H9 (cell line): ENCODE results near the gene PTF1A. TPM values are rescaled to one million over a fixed set of nuclear protein-coding genes. Genes with fewer than 3 reads are reported as not detected.
"Not testable (repeated sequence)": the region's sequence is repeated elsewhere in the genome, so short reads cannot be mapped to it uniquely, and the experiment has no call there.

Experiments
- DNase-seq: peaks from one replicate; pipeline ENCODE4 v3.0.0-alpha.2; 2017
- H2AFZ ChIP-seq: one replicate; pipeline ENCODE4 v1.6.1; 2013; ENCODE audit warnings: mild to moderate bottlenecking, low read length, control low read depth, moderate library complexity
- H2AK5ac ChIP-seq: 2 replicates; pipeline ENCODE4 v1.6.1; 2013; ENCODE audit warnings: low read length, control low read depth, mixed read lengths; ENCODE audit not compliant: insufficient read length
- H2BK120ac ChIP-seq: one replicate; pipeline ENCODE4 v1.6.1; 2013; ENCODE audit warnings: low read depth, mild to moderate bottlenecking, low read length, control low read depth, inconsistent platforms; ENCODE audit not compliant: poor library complexity, severe bottlenecking
- H2BK12ac ChIP-seq: 2 replicates; pipeline ENCODE4 v1.6.1; 2013; ENCODE audit warnings: low read length, control low read depth, mixed read lengths, low read depth; ENCODE audit not compliant: insufficient read length
- H2BK15ac ChIP-seq: 2 replicates; pipeline ENCODE4 v1.6.1; 2013; ENCODE audit warnings: low read depth, low read length, control low read depth
- H2BK20ac ChIP-seq: one replicate; pipeline ENCODE4 v1.6.1; 2013; ENCODE audit warnings: low read depth, mild to moderate bottlenecking, low read length, control low read depth, inconsistent platforms; ENCODE audit not compliant: poor library complexity, severe bottlenecking
- H2BK5ac ChIP-seq: 2 replicates; pipeline ENCODE4 v1.6.1; 2013; ENCODE audit warnings: low read length, control low read depth, mixed read lengths; ENCODE audit not compliant: insufficient read length
- H3K14ac ChIP-seq: 2 replicates; pipeline ENCODE4 v1.6.1; 2013; ENCODE audit warnings: low read length, control low read depth; ENCODE audit not compliant: insufficient read depth
- H3K18ac ChIP-seq: 2 replicates; pipeline ENCODE4 v1.6.1; 2013; ENCODE audit warnings: low read depth, mild to moderate bottlenecking, mixed read lengths, low read length, control low read depth; ENCODE audit not compliant: insufficient read length
- H3K23ac ChIP-seq: 2 replicates; pipeline ENCODE4 v1.6.1; 2013; ENCODE audit warnings: low read length, control low read depth, mixed read lengths, low read depth; ENCODE audit not compliant: insufficient read length
- H3K23me2 ChIP-seq: 2 replicates; pipeline ENCODE4 v1.6.1; 2013; ENCODE audit warnings: low read depth, mild to moderate bottlenecking, mixed read lengths, low read length, control low read depth; ENCODE audit not compliant: insufficient read length, poor library complexity, severe bottlenecking
- H3K27ac ChIP-seq: 2 replicates; pipeline ENCODE4 v1.5.1; 2013; ENCODE audit warnings: low read length, control low read depth, mixed read lengths, low read depth; ENCODE audit not compliant: insufficient read length
- H3K27me3 ChIP-seq: 2 replicates; pipeline ENCODE4 v1.6.1; 2013; ENCODE audit warnings: low read length, control low read depth, inconsistent platforms; ENCODE audit not compliant: insufficient read depth
- H3K4ac ChIP-seq: 2 replicates; pipeline ENCODE4 v1.6.1; 2013; ENCODE audit warnings: low read depth, mild to moderate bottlenecking, control low read depth, inconsistent platforms, low read length, moderate library complexity
- H3K4me1 ChIP-seq: 2 replicates; pipeline ENCODE4 v1.6.1; 2013; ENCODE audit warnings: low read length, control low read depth, inconsistent platforms; ENCODE audit not compliant: insufficient read depth
- H3K4me2 ChIP-seq: 2 replicates; pipeline ENCODE4 v1.6.1; 2013; ENCODE audit warnings: low read length, control low read depth, mixed read lengths; ENCODE audit not compliant: insufficient read length, insufficient read depth
- H3K56ac ChIP-seq: 2 replicates; pipeline ENCODE4 v1.6.1; 2013; ENCODE audit warnings: low read depth, mild to moderate bottlenecking, mixed read lengths, low read length, control low read depth; ENCODE audit not compliant: insufficient read length
- H3K79me1 ChIP-seq: 2 replicates; pipeline ENCODE4 v1.6.1; 2013; ENCODE audit warnings: low read depth, mild to moderate bottlenecking, moderate library complexity, low read length, control low read depth, inconsistent platforms; ENCODE audit not compliant: insufficient read depth, poor library complexity, severe bottlenecking
- H3K79me2 ChIP-seq: 2 replicates; pipeline ENCODE4 v1.6.1; 2013; ENCODE audit warnings: low read length, control low read depth, inconsistent platforms; ENCODE audit not compliant: insufficient read depth
- H3K9ac ChIP-seq: 2 replicates; pipeline ENCODE4 v1.6.1; 2013; ENCODE audit warnings: low read length, control low read depth, mixed read lengths; ENCODE audit not compliant: insufficient read length; ENCODE audit errors: extremely low read depth
- H3K9me3 ChIP-seq: one replicate; pipeline ENCODE4 v1.6.1; 2013; ENCODE audit warnings: low read depth, low read length, inconsistent platforms; ENCODE audit not compliant: control insufficient read depth
- H3T11ph ChIP-seq: one replicate; pipeline ENCODE4 v1.6.1; 2013; ENCODE audit warnings: mild to moderate bottlenecking, low read length, control low read depth, inconsistent platforms
- H4K20me1 ChIP-seq: one replicate; pipeline ENCODE4 v1.6.1; 2013; ENCODE audit not compliant: control insufficient read depth, insufficient read length, insufficient read depth
- H4K5ac ChIP-seq: 2 replicates; pipeline ENCODE4 v1.6.1; 2013; ENCODE audit warnings: low read depth, mild to moderate bottlenecking, mixed read lengths, low read length, control low read depth; ENCODE audit not compliant: insufficient read length
- H4K8ac ChIP-seq: replicated peaks from 2 replicates; pipeline ENCODE4 v1.6.1; 2013; ENCODE audit warnings: low read length, control low read depth, mixed read lengths, low read depth; ENCODE audit not compliant: insufficient read length
- H4K91ac ChIP-seq: 2 replicates; pipeline ENCODE4 v1.6.1; 2013; ENCODE audit warnings: low read depth, mild to moderate bottlenecking, moderate library complexity, mixed read lengths, low read length, control low read depth; ENCODE audit not compliant: insufficient read length
- H3K27ac Mint-ChIP-seq, 3 experiments: 2 replicates in 2 of 3; 3 replicates in 1 of 3; pipeline ENCODE4 v1.8.0; 2020 to 2021; ENCODE audit warnings: mixed read lengths in 3 of 3, mild to moderate bottlenecking in 1 of 3, moderate library complexity in 1 of 3
- H3K27me3 Mint-ChIP-seq: 2 replicates; pipeline ENCODE4 v1.8.0; 2021; ENCODE audit warnings: low read depth, mild to moderate bottlenecking, moderate library complexity, mixed read lengths
- H3K36me3 Mint-ChIP-seq, 3 experiments: 2 replicates in 2 of 3; 3 replicates in 1 of 3; pipeline ENCODE4 v1.8.0; 2020 to 2021; ENCODE audit warnings: low read depth in 3 of 3, mixed read lengths in 3 of 3; ENCODE audit not compliant: insufficient read depth in 1 of 3
- H3K4me1 Mint-ChIP-seq, 2 experiments: 2 replicates each; pipeline ENCODE4 v1.8.0; 2020; ENCODE audit warnings: mixed read lengths in 2 of 2
- H3K4me3 Mint-ChIP-seq, 2 experiments: 2 replicates in 1 of 2; 3 replicates in 1 of 2; pipeline ENCODE4 v1.8.0; 2020 to 2021; ENCODE audit warnings: mild to moderate bottlenecking in 2 of 2, mixed read lengths in 2 of 2, moderate library complexity in 1 of 2
- H3K9me3 Mint-ChIP-seq, 2 experiments: 2 replicates in 1 of 2; 3 replicates in 1 of 2; pipeline ENCODE4 v1.8.0; 2020; ENCODE audit warnings: mild to moderate bottlenecking in 2 of 2, mixed read lengths in 2 of 2, moderate library complexity in 1 of 2
- CTCF ChIP-seq: fragments of 200-600 bp; sonication (generic); conservative IDR thresholded peaks from 3 replicates; pipeline ENCODE4 v1.8.0; 2021; ENCODE audit warnings: antibody characterized with exemption, mild to moderate bottlenecking
- WGBS: extraction: QIAGEN DNeasy Blood & Tissue Kit; methylation state at CpG from one replicate; pipeline ENCODE4 v1.1.7; 2013; ENCODE audit warnings: missing lambda C conversion rate, low lambda C conversion rate, mixed read lengths; ENCODE audit not compliant: insufficient read length; ENCODE audit errors: extremely low coverage; 5-methylcytosine and 5-hydroxymethylcytosine counted together
- total RNA-seq: library from RNA; stranded (reverse); gene quantifications from 2 replicates; pipeline ENCODE4 v1.2.1, GENCODE V29; 2021

The PTF1A gene
- total RNA-seq, 1 experiment from 2014 or later: not detected

GRCh38 chr10:23238015-23238414 is 45.9 kb downstream of the PTF1A start:
- H3K23ac ChIP-seq: no peak overlapping the region
- no peaks in the 10 kb centered on the region for H3K79me1 ChIP-seq
- H4K5ac ChIP-seq: no peak overlapping the region
- H2AFZ ChIP-seq: no peak overlapping the region
- Mint-ChIP-seq H3K4me3 (no peak overlapping the region), H3K27ac (no peak overlapping the region), H3K9me3 (peaks cover 8 to 13% of the 10 kb centered on the region in 2 experiments; a peak in 4 of 5 replicates), H3K36me3 (peaks cover 0 to 8% (median 0%) of the 10 kb centered on the region in 3 experiments; a peak in 2 of 7 replicates), H3K27me3 (no peaks in the 10 kb centered on the region), H3K4me1 (no peaks in the 10 kb centered on the region)
- H4K20me1 ChIP-seq: no peaks in the 10 kb centered on the region
- H3K79me2 ChIP-seq: no peaks in the 10 kb centered on the region
- no peak overlapping the region for H3K9ac ChIP-seq
- H2AK5ac ChIP-seq: no peak overlapping the region
- no peak for TF ChIP-seq CTCF
- H3K14ac ChIP-seq: no peak overlapping the region
- no peak overlapping the region for H4K91ac ChIP-seq
- no peak overlapping the region for H2BK5ac ChIP-seq
- H3T11ph ChIP-seq: no peak overlapping the region
- H3K56ac ChIP-seq: no peak overlapping the region
- no peaks in the 10 kb centered on the region for H3K4me1 ChIP-seq
- H2BK15ac ChIP-seq: no peak overlapping the region
- H3K4ac ChIP-seq: no peak overlapping the region
- no peaks in the 10 kb centered on the region for H3K23me2 ChIP-seq
- H3K27me3 ChIP-seq: no peaks in the 10 kb centered on the region
- no peak overlapping the region for H3K27ac ChIP-seq
- no peaks in the 10 kb centered on the region for H3K9me3 ChIP-seq
- H2BK12ac ChIP-seq: no peak overlapping the region
- H2BK120ac ChIP-seq: no peak overlapping the region
- H3K4me2 ChIP-seq: no peak overlapping the region
- H4K8ac ChIP-seq: no peak overlapping the region
- WGBS: no CpG with 5 or more reads among the region's 3 CpGs
- no peak for DNase-seq
- no peak overlapping the region for H3K18ac ChIP-seq
- H2BK20ac ChIP-seq: no peak overlapping the region

- WGBS: no CpG with 5 or more reads among the region's 1 CpG
- H3K79me1 ChIP-seq, H3K23me2 ChIP-seq, H2AK5ac ChIP-seq, H3K27me3 Mint-ChIP-seq, H3K4ac ChIP-seq, H3K9me3 ChIP-seq, H2BK12ac ChIP-seq, H3K27ac ChIP-seq, H3K4me2 ChIP-seq, H2BK120ac ChIP-seq, H4K91ac ChIP-seq, H3K23ac ChIP-seq, H2BK20ac ChIP-seq, H3K4me1 ChIP-seq, H3K4me3 Mint-ChIP-seq, H3K9ac ChIP-seq, H2BK5ac ChIP-seq, H3T11ph ChIP-seq, H3K4me1 Mint-ChIP-seq, H4K8ac ChIP-seq, H4K5ac ChIP-seq, H3K27me3 ChIP-seq, H3K14ac ChIP-seq, H2AFZ ChIP-seq, H3K56ac ChIP-seq, H3K27ac Mint-ChIP-seq, H2BK15ac ChIP-seq, H3K36me3 Mint-ChIP-seq, DNase-seq, H3K18ac ChIP-seq, H3K79me2 ChIP-seq, H4K20me1 ChIP-seq: not testable (repeated sequence)
- peaks cover 8 to 19% of the 10 kb centered on the region in 2 experiments; a peak in 4 of 5 replicates for H3K9me3 Mint-ChIP-seq
Observed at GRCh38 chr10:23241779-23242178, 49.7 kb downstream of the PTF1A start.
